PFSK-1 (cell line): ENCODE data around the gene GMDS.

Experiments used
- FOXP2 ChIP-seq: optimal IDR thresholded peaks from 2 replicates; pipeline ENCODE3; 2011; ENCODE audit warnings: borderline replicate concordance, control low read depth, inconsistent platforms; ENCODE audit not compliant: insufficient read depth; ENCODE audit errors: extremely low read length, extremely low read depth
- POLR2AphosphoS5 ChIP-seq: IDR thresholded peaks from 2 replicates; pipeline ENCODE4 v1.6.1; 2012; ENCODE audit warnings: low read depth, mild to moderate bottlenecking, control low read depth, low read length, moderate library complexity
- SIN3A ChIP-seq: IDR thresholded peaks from 2 replicates; pipeline ENCODE4 v1.6.1; 2012; ENCODE audit warnings: mild to moderate bottlenecking, low read length, moderate library complexity, borderline replicate concordance; ENCODE audit not compliant: insufficient read depth
- TAF1 ChIP-seq: IDR thresholded peaks from 2 replicates; pipeline ENCODE4 v1.6.1; 2012; ENCODE audit warnings: low read length, control low read depth, borderline replicate concordance; ENCODE audit not compliant: insufficient read depth
- TF ChIP-seq, protein P1 (sequence below), 2 experiments: IDR thresholded peaks; 2 replicates each; pipeline versions ENCODE4 v1.6.1 to v1.8.0; 2011 to 2012; ENCODE audit warnings: low read depth in 2 of 2, low read length in 2 of 2, control low read depth in 1 of 2, inconsistent platforms in 1 of 2, mild to moderate bottlenecking in 1 of 2, moderate library complexity in 1 of 2; ENCODE audit not compliant: insufficient read depth in 1 of 2

GMDS gene

DNA sequence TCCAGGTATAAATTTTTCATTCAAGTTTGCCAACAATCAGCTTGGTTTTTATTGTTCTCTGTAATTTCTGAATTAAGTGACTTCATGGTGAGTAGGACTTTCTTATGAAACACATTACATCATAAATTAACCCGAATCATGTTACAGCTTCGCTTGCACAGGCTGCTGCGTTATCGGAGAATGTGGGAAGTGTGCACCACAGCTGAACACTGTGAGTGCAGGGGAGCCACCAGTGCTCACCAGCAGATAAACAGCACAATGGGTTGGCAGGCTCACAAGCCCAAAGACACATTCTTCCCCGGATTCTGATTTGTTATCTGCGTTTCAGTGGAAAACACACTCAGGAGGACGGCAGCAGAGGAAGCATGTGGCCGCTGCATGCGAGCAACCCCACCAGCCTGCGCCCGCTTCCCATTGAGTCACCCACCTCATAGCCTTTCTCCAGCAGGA is 121.1 kb downstream of the GMDS start:
- TF ChIP-seq FOXP2 (peak; percentile 74), SIN3A (no peak), TAF1 (no peak), POLR2AphosphoS5 (no peak)
- TF ChIP-seq, protein P1, sequence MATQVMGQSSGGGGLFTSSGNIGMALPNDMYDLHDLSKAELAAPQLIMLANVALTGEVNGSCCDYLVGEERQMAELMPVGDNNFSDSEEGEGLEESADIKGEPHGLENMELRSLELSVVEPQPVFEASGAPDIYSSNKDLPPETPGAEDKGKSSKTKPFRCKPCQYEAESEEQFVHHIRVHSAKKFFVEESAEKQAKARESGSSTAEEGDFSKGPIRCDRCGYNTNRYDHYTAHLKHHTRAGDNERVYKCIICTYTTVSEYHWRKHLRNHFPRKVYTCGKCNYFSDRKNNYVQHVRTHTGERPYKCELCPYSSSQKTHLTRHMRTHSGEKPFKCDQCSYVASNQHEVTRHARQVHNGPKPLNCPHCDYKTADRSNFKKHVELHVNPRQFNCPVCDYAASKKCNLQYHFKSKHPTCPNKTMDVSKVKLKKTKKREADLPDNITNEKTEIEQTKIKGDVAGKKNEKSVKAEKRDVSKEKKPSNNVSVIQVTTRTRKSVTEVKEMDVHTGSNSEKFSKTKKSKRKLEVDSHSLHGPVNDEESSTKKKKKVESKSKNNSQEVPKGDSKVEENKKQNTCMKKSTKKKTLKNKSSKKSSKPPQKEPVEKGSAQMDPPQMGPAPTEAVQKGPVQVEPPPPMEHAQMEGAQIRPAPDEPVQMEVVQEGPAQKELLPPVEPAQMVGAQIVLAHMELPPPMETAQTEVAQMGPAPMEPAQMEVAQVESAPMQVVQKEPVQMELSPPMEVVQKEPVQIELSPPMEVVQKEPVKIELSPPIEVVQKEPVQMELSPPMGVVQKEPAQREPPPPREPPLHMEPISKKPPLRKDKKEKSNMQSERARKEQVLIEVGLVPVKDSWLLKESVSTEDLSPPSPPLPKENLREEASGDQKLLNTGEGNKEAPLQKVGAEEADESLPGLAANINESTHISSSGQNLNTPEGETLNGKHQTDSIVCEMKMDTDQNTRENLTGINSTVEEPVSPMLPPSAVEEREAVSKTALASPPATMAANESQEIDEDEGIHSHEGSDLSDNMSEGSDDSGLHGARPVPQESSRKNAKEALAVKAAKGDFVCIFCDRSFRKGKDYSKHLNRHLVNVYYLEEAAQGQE (IDR thresholded peaks at IDR 0.05; ENCODE audit: insufficient read depth in 1 of 2, low read depth in 2 of 2, low read length in 2 of 2): no peak

- TF ChIP-seq TAF1 (no peak), SIN3A (no peak), FOXP2 (no peak), POLR2AphosphoS5 (no peak)
These were observed 124.5 kb downstream of the GMDS start for GRCh38 chr6:2120912-2121311.

DNA sequence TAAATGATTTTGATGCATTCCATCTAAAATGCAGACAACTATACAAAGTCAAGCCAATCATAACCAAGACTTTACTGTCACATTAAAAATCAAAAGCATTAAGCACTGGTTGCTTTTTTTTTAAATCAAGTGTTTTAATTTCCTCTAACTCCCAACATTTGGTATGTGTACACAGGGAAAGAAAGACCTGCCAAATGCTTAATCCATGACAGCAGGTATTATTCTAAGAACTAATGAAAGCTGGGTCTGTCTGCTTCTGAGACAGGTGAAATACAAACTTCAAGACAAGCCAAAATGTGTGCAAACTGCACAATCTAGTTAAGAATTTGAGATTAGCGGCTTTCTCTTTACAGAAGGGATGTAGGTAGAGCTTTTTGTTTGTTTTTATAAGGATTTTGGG is 126.1 kb downstream of the GMDS start:
- TF ChIP-seq, protein P1 (IDR thresholded peaks at IDR 0.05; ENCODE audit: insufficient read depth in 1 of 2, low read depth in 2 of 2, low read length in 2 of 2): no peak
- TF ChIP-seq TAF1 (no peak), FOXP2 (no peak), POLR2AphosphoS5 (no peak), SIN3A (no peak)

GRCh38 chr6:2118136-2118535 is 127.3 kb downstream of the GMDS start:
- TF ChIP-seq TAF1 (no peak), FOXP2 (no peak), SIN3A (no peak), POLR2AphosphoS5 (no peak)
- TF ChIP-seq, protein P1 (IDR thresholded peaks at IDR 0.05; ENCODE audit: insufficient read depth in 1 of 2, low read depth in 2 of 2, low read length in 2 of 2): no peak

DNA sequence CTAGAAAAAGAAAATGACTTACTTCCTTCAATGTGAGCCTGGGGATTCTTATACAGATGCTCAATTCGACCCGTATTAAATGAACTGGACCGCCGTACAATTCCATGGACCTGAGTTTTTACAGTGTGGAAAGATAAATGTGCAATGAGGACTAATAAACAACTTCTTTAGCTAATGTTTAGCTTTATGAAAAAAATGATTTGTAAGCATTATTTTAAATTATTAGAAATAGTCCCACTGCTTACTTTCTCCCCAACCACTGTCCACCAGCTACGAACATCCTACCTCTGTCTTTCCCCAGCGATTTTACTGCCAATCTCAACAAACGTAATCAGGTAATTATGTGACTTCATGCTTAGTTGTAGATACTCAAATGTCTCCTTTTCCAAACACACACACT is 128.0 kb downstream of the GMDS start:
- no peak for TF ChIP-seq FOXP2
- TF ChIP-seq, protein P1 (IDR thresholded peaks at IDR 0.05; ENCODE audit: insufficient read depth in 1 of 2, low read depth in 2 of 2, low read length in 2 of 2): no peak
- TF ChIP-seq POLR2AphosphoS5: no peak
- TF ChIP-seq TAF1: no peak
- TF ChIP-seq SIN3A: no peak
